ENCODE measurements around the gene ARHGEF17.

Gene ARHGEF17

GRCh38 chr11:73388265-73389133 lies 80.4 kb downstream of the ARHGEF17 start:
- in situ Hi-C loops (cut with MboI; ENCODE audit: low sequenced_read_pairs) = no loop called here

DNA sequence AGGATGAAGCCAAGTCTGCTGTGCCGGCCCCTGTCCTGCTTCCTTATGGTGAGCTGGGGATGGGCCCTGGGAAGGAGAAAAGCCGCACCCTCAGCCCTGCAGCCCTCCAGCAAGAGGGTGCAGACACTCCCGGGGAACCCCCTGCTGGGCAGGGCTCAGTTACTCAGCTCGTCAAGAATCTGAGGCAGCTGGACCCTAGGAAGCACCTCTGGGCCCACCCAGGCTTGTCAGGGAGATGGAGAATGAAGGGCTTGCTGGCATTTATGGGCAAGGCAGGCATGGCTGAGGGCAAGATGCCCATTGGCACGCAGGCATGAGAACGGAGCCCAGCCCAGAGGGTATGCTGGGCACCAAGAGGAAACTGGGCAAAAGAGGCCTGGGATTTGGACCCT lies 81.1 kb downstream of the ARHGEF17 start:
- in situ Hi-C loops (cut with MboI; ENCODE audit: low sequenced_read_pairs) = no loop called here

GRCh38 chr11:73389916-73390315 lies 81.8 kb downstream of the ARHGEF17 start:
- in situ Hi-C loops (cut with MboI; ENCODE audit: low sequenced_read_pairs) = no loop called here

GRCh38 chr11:73390601-73391565 lies 82.8 kb downstream of the ARHGEF17 start:
- in situ Hi-C loops (cut with MboI; ENCODE audit: low sequenced_read_pairs) = no loop called here

DNA sequence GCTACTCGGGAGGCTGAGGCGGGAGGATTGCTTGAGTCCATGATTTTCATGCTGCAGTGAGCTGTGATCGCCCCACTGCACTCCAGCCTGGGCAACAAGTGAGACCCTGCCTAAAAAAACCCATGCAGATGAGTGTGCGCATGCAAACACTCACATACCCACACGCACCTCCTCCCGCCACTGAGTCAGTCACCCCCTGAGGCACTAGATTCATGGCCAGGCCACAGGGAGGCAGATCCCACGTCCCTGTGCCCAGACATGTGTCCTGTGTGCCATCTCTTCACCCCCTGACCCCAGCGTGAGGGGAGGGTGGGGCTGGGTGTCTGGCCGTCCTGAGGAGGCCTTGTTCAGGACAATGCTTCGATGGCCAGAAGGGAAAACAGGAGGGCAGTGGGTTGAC lies 83.6 kb downstream of the ARHGEF17 start:
- in situ Hi-C loops (cut with MboI; ENCODE audit: low sequenced_read_pairs) = no loop called here

GRCh38 chr11:73392108-73393010 lies 84.3 kb downstream of the ARHGEF17 start:
- in situ Hi-C loops (cut with MboI; ENCODE audit: low sequenced_read_pairs) = no loop called here

GRCh38 chr11:73393011-73393380 lies 84.9 kb downstream of the ARHGEF17 start:
- in situ Hi-C loops (cut with MboI; ENCODE audit: low sequenced_read_pairs) = no loop called here

- in situ Hi-C loops (cut with MboI; ENCODE audit: low sequenced_read_pairs) = no loop called here
These were observed 85.7 kb downstream of the ARHGEF17 start for GRCh38 chr11:73393479-73394415.

GRCh38 chr11:73394416-73395296 lies 86.6 kb downstream of the ARHGEF17 start:
- in situ Hi-C loops (cut with MboI; ENCODE audit: low sequenced_read_pairs) = no loop called here

DNA sequence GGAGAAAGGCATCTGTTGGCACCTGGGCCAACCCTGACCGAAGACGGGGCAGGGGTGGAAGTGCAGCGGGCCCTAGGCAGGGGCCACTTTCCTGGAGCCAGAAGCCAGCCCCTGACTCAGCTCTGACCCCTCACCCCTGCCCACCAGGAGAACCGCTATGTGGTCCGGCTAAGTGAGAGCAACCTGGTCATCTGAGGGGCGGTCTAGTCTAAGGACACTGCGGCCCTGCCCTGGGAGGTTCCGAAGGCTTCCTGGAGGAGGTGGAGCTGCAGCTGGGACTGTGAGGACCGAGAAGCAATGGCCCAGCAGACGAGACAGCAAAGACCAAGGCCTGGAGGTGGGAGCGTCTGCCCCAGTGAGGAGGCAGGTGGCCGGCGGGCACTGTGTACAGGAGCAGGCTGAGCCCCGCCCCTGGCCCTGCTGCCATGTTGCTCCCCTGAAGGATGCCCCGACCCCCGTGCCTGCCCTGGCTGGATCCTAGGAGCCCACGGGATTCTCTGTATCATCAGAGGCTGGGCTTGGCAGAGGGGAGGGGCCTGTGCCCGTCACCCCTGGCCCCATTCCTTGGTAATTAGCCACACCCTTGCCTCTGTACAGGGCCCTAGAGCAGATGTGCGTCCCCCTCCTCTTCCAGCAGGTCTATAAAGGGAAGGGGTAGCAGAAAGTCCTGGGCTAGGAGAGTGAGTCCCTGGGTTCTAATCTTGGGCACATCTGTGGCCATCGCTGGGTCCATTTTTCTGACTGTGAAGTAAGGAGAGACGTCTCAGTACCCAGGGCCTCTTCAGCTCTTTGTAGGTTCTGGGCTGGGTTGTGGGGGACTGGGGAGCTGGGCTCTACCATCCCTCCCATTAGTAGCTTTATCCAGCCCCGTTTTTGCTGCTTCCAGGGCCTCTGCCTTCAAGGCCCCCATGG lies 87.5 kb downstream of the ARHGEF17 start:
- in situ Hi-C loops (cut with MboI; ENCODE audit: low sequenced_read_pairs) = no loop called here

DNA sequence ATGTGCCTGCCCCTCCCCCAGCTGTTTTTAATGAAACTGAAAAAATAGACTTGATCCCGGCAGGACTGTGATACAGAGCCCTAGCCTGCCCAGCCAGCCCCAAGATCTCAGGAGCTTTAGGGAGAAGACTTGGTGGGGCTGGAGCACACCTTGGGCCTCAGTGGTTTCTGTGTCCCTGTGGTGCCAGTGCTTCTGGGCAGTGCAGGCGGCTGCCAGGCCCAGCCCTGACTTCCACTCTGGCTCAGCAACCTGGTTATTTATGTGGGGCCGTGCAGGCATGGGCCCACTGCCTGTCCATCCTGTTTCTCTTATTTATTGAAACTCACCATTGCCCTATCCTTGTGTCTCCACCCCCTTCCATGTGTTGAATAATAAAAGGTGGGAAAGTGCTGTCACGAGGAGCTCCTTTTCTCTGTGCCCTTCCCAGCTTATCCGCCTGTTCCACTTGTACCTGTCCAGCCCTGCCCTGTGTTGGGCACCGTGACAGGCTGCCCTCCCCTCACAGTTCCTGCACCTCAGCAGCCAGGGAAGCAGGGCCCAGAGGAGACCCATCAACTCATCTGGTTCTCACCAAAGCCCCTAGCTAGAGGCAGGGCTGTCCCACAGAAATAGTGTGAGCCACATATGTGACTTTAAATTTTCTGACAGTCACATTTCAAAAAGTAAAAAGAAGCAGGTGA lies 88.3 kb downstream of the ARHGEF17 start:
- in situ Hi-C loops (cut with MboI; ENCODE audit: low sequenced_read_pairs) = no loop called here

GRCh38 chr11:73396985-73397384 lies 88.9 kb downstream of the ARHGEF17 start:
- in situ Hi-C loops (cut with MboI; ENCODE audit: low sequenced_read_pairs) = no loop called here

DNA sequence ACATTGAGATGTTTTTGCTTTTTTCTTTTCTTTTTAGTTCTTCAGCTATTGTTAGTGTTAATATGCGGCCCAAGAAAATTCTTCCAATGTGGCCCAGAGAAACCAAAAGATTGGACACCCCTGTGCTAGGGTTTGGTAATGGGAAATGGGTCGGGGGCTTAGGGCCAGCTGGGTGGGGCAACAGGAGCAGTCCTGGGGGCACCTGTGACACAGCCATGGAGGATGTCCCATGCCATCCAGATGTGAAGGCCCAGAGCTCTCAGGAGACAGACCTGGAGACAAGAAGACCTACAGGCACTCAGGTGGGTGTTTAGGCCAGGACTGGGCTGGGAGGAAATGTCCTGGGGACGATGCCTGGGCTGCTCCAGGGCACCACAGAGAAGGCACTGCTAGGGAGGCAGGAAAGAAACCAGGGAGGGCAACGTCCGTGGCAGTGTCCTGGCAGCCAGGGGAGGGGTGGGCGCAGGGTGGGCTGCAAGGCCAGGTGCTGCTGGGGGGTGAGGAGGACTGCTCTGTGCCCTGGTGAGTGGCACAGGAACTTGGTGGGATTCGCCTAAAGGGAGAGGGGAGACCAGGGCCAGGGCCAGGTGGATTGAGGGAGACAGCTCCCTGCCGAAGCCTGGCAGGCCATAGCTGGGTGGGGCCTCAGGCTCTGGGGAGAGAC lies 89.5 kb downstream of the ARHGEF17 start:
- in situ Hi-C loops (cut with MboI; ENCODE audit: low sequenced_read_pairs) = no loop called here

DNA sequence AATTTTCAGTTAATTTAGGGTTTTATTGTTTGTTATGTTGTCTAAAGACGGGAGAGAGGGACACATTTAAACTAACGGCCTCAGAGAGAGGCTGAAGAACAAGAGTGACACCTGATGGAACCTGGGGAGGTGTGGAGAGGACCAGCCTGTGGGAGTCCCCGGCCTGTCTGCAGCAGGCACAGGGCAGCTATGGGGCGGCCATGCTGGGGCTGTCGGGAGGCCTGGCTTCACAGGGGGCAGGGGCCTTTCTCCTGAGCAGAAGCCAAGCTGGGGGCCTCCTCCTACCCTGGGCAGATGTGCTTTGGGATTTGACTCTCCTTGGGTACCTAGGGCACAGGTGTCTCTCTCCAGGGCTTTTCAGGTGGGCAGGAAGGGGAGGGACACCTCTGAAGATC lies 90.1 kb downstream of the ARHGEF17 start:
- in situ Hi-C loops (cut with MboI; ENCODE audit: low sequenced_read_pairs) = no loop called here

GRCh38 chr11:73398721-73399120 lies 90.6 kb downstream of the ARHGEF17 start:
- in situ Hi-C loops (cut with MboI; ENCODE audit: low sequenced_read_pairs) = no loop called here

GRCh38 chr11:73399159-73399590 lies 91.1 kb downstream of the ARHGEF17 start:
- in situ Hi-C loops (cut with MboI; ENCODE audit: low sequenced_read_pairs) = no loop called here
